IMR-90 (cell line): ENCODE results near the gene KBTBD12. TPM values are rescaled to one million over a fixed set of nuclear protein-coding genes. Genes with fewer than 3 reads are reported as not detected.

Source experiments
- ATAC-seq: fragments of 200-7000 bp; cut with Tn5 transposase; 2 replicates; pipeline ENCODE4 v1.9.1; 2020; ENCODE audit warnings: low read depth, mild to moderate bottlenecking, moderate library complexity
- BruUV-seq: library from RNA; stranded (reverse); fragments of 400-500 nt; replicated peaks from 2 replicates; lab custom pipeline; 2021; lab: Mats Ljungman, UMichigan
- CTCF ChIA-PET: fragments of 300-600 bp; formaldehyde crosslinking; extraction: SDS; loops from one replicate; lab custom pipeline; 2021; ENCODE audit warnings: antibody characterized with exemption; lab: Yijun Ruan, JAX
- POLR2A ChIA-PET: fragments of 300-600 bp; sonication (Branson Sonifier 250); formaldehyde crosslinking; loops from one replicate; lab custom pipeline; 2022; ENCODE audit warnings: antibody characterized with exemption; ENCODE audit not compliant: unreplicated experiment; lab: Charles Lee
- DNase-seq: peaks from one replicate; pipeline ENCODE4 v3.0.0; 2013
- H2AFZ ChIP-seq: replicated peaks from 2 replicates; pipeline ENCODE3; 2013; ENCODE audit warnings: low read length, mild to moderate bottlenecking; ENCODE audit not compliant: poor library complexity
- H2AK5ac ChIP-seq: 2 replicates; pipeline ENCODE4 v1.6.1; 2013; ENCODE audit warnings: low read depth, low read length, inconsistent platforms
- H2AK9ac ChIP-seq: replicated peaks from 2 replicates; pipeline ENCODE3; 2013; ENCODE audit warnings: mild to moderate bottlenecking, low read depth, low read length, moderate library complexity; ENCODE audit not compliant: poor library complexity
- H2BK120ac ChIP-seq: 2 replicates; pipeline ENCODE4 v1.6.1; 2013; ENCODE audit warnings: low read depth, low read length, inconsistent platforms
- H2BK15ac ChIP-seq: 3 replicates; pipeline ENCODE4 v1.6.1; 2013; ENCODE audit warnings: low read depth, low read length, inconsistent platforms
- H2BK20ac ChIP-seq: 2 replicates; pipeline ENCODE4 v1.6.1; 2013; ENCODE audit warnings: low read depth, mild to moderate bottlenecking, inconsistent platforms, low read length, moderate library complexity
- H2BK5ac ChIP-seq: 2 replicates; pipeline ENCODE4 v1.6.1; 2013; ENCODE audit warnings: mild to moderate bottlenecking, low read depth, low read length, inconsistent platforms; ENCODE audit not compliant: poor library complexity, severe bottlenecking
- H3K14ac ChIP-seq: replicated peaks from 2 replicates; pipeline ENCODE4 v1.6.1; 2013; ENCODE audit warnings: low read depth, low read length, inconsistent platforms
- H3K18ac ChIP-seq: 2 replicates; pipeline ENCODE4 v1.6.1; 2013; ENCODE audit warnings: low read depth, low read length, control low read depth
- H3K23ac ChIP-seq: 2 replicates; pipeline ENCODE4 v1.6.1; 2013; ENCODE audit warnings: low read depth, low read length, inconsistent platforms
- H3K27ac ChIP-seq: 2 replicates; pipeline ENCODE4 v1.5.1; 2013; ENCODE audit warnings: mild to moderate bottlenecking, control low read depth, low read length; ENCODE audit not compliant: insufficient read depth
- H3K27me3 ChIP-seq: 2 replicates; pipeline ENCODE4 v1.6.1; 2013; ENCODE audit warnings: low read length; ENCODE audit not compliant: control insufficient read depth, insufficient read depth
- H3K36me3 ChIP-seq: 2 replicates; pipeline ENCODE4 v1.6.1; 2013; ENCODE audit warnings: low read length, mixed read lengths; ENCODE audit not compliant: control insufficient read depth, insufficient read depth
- H3K4ac ChIP-seq: 2 replicates; pipeline ENCODE4 v1.6.1; 2013; ENCODE audit warnings: low read depth, low read length, inconsistent platforms
- H3K4me1 ChIP-seq: 2 replicates; pipeline ENCODE4 v1.6.1; 2013; ENCODE audit warnings: low read length, mixed read lengths; ENCODE audit not compliant: control insufficient read depth, insufficient read depth
- H3K4me2 ChIP-seq: 2 replicates; pipeline ENCODE4 v1.6.1; 2013; ENCODE audit warnings: low read depth, mild to moderate bottlenecking, control low read depth, low read length, moderate library complexity
- H3K4me3 ChIP-seq: 2 replicates; pipeline ENCODE4 v1.5.1; 2013; ENCODE audit warnings: low read depth, mild to moderate bottlenecking, control low read depth, low read length, moderate library complexity; ENCODE audit not compliant: insufficient read depth
- H3K56ac ChIP-seq: 2 replicates; pipeline ENCODE4 v1.6.1; 2013; ENCODE audit warnings: low read length, inconsistent platforms; ENCODE audit not compliant: insufficient read depth; ENCODE audit errors: extremely low read depth
- H3K79me1 ChIP-seq, 2 experiments: 2 replicates each; pipeline ENCODE4 v1.6.1; 2013; ENCODE audit warnings: low read length in 2 of 2, inconsistent platforms in 1 of 2, low read depth in 1 of 2
- H3K9ac ChIP-seq: 2 replicates; pipeline ENCODE4 v1.6.1; 2013; ENCODE audit warnings: low read depth, low read length, control low read depth
- H3K9me1 ChIP-seq: 2 replicates; pipeline ENCODE4 v1.6.1; 2013; ENCODE audit warnings: low read length, inconsistent platforms; ENCODE audit not compliant: insufficient read depth
- H3K9me3 ChIP-seq: 2 replicates; pipeline ENCODE4 v1.6.1; 2013; ENCODE audit warnings: low read length; ENCODE audit not compliant: control insufficient read depth, insufficient read depth
- H4K20me1 ChIP-seq: 2 replicates; pipeline ENCODE4 v1.6.1; 2013; ENCODE audit warnings: low read length, inconsistent platforms; ENCODE audit not compliant: insufficient read depth
- H4K5ac ChIP-seq: 2 replicates; pipeline ENCODE4 v1.6.1; 2013; ENCODE audit warnings: mild to moderate bottlenecking, low read depth, low read length, control low read depth
- H4K8ac ChIP-seq, 2 experiments: 2 replicates each; pipeline ENCODE4 v1.6.1; 2013; ENCODE audit warnings: low read depth in 2 of 2, low read length in 2 of 2, control low read depth in 1 of 2, inconsistent platforms in 1 of 2
- H4K91ac ChIP-seq: 2 replicates; pipeline ENCODE4 v1.6.1; 2013; ENCODE audit warnings: low read depth, low read length, inconsistent platforms; ENCODE audit not compliant: insufficient read depth
- BHLHE40 ChIP-seq: fragments of 150-350 bp; IDR thresholded peaks from 2 replicates; pipeline ENCODE4 v1.6.1; 2016; ENCODE audit warnings: mild to moderate bottlenecking, low read depth, low read length
- CEBPB ChIP-seq: IDR thresholded peaks from 2 replicates; pipeline ENCODE4 v1.6.1; 2012; ENCODE audit warnings: low read depth, low read length, improper control_type of control experiment
- CHD1 ChIP-seq: IDR thresholded peaks from 2 replicates; pipeline ENCODE4 v1.6.1; 2012; ENCODE audit warnings: low read depth, low read length, improper control_type of control experiment
- FOS ChIP-seq: fragments of 150-350 bp; IDR thresholded peaks from 2 replicates; pipeline ENCODE4 v1.6.1; 2016; ENCODE audit warnings: low read depth, low read length
- MAFK ChIP-seq: IDR thresholded peaks from 2 replicates; pipeline ENCODE4 v1.6.1; 2012; ENCODE audit warnings: low read depth, low read length, improper control_type of control experiment
- MAZ ChIP-seq: IDR thresholded peaks from 2 replicates; pipeline ENCODE4 v1.6.1; 2012; ENCODE audit warnings: low read depth, mild to moderate bottlenecking, low read length, improper control_type of control experiment, moderate library complexity, borderline replicate concordance
- MXI1 ChIP-seq: IDR thresholded peaks from 2 replicates; pipeline ENCODE4 v1.6.1; 2012; ENCODE audit warnings: low read depth, mild to moderate bottlenecking, low read length, moderate library complexity, borderline replicate concordance
- NFE2L2 ChIP-seq: fragments of 150-350 bp; IDR thresholded peaks from 2 replicates; pipeline ENCODE4 v1.6.1; 2016; ENCODE audit warnings: low read depth, mild to moderate bottlenecking, low read length
- POLR2A ChIP-seq: IDR thresholded peaks from 2 replicates; pipeline ENCODE4 v1.6.1; 2012; ENCODE audit warnings: mild to moderate bottlenecking, low read depth, low read length
- RAD21 ChIP-seq: IDR thresholded peaks from 2 replicates; pipeline ENCODE4 v1.6.1; 2012; ENCODE audit warnings: low read length, improper control_type of control experiment
- RCOR1 ChIP-seq: IDR thresholded peaks from 2 replicates; pipeline ENCODE4 v1.6.1; 2012; ENCODE audit warnings: mild to moderate bottlenecking, low read length, improper control_type of control experiment; ENCODE audit not compliant: insufficient replicate concordance
- RFX5 ChIP-seq: IDR thresholded peaks from 2 replicates; pipeline ENCODE4 v1.8.0; 2012; ENCODE audit warnings: low read depth, mild to moderate bottlenecking, low read length, moderate library complexity
- SMC3 ChIP-seq: fragments of 150-350 bp; IDR thresholded peaks from 2 replicates; pipeline ENCODE4 v1.6.1; 2016; ENCODE audit warnings: low read depth, mild to moderate bottlenecking, antibody characterized with exemption, low read length, moderate library complexity
- dilution Hi-C: fragments of 300-500 bp; cut with HindIII; formaldehyde crosslinking; loops from one replicate; pipeline ENCODE4 v1.14.3; 2018; ENCODE audit warnings: low sequenced_read_pairs; ENCODE audit not compliant: unreplicated experiment
- in situ Hi-C: fragments of 300-500 bp; cut with MboI; formaldehyde crosslinking; loops from 3 replicates; pipeline ENCODE4 v1.14.3; 2019; ENCODE audit warnings: low sequenced_read_pairs, inconsistent platforms, mixed read lengths
- intact Hi-C: fragments of 100-400 bp; cut with micrococcal nuclease; formaldehyde crosslinking; loops from 2 replicates; pipeline ENCODE4 v1.10.0; 2022
- polyA plus RNA-seq, 3 experiments: library from polyadenylated mRNA; depleted of rRNA; stranded (reverse); fragments of >200 nt; gene quantifications; 2 replicates each; pipeline ENCODE4 v1.2.3, GENCODE V29; 2012; ENCODE audit warnings: low replicate concordance in 1 of 3
- total RNA-seq: library from RNA; depleted of rRNA; stranded (reverse); fragments of >200 nt; gene quantifications from 2 replicates; pipeline ENCODE4 v1.2.3, GENCODE V29; 2012
- TF ChIP-seq, protein P1 (sequence below): fragments of 150-350 bp; IDR thresholded peaks from 2 replicates; pipeline ENCODE4 v1.6.1; 2017; ENCODE audit warnings: mild to moderate bottlenecking, antibody characterized with exemption, low read length, low read depth
- TF ChIP-seq, protein P2 (sequence below): conservative IDR thresholded peaks from 2 replicates; pipeline ENCODE4 v1.5.1; 2012; ENCODE audit warnings: mild to moderate bottlenecking, low read depth, low read length, improper control_type of control experiment
- TF ChIP-seq, protein P3 (sequence below): fragments of 150-350 bp; IDR thresholded peaks from 2 replicates; pipeline ENCODE4 v1.6.1; 2016; ENCODE audit warnings: low read depth, mild to moderate bottlenecking, low read length, moderate library complexity, borderline replicate concordance

Gene KBTBD12
- total and polyA plus RNA-seq, 2 of the 4 experiments (the other 2 are of a cell fraction), result not detected

DNA sequence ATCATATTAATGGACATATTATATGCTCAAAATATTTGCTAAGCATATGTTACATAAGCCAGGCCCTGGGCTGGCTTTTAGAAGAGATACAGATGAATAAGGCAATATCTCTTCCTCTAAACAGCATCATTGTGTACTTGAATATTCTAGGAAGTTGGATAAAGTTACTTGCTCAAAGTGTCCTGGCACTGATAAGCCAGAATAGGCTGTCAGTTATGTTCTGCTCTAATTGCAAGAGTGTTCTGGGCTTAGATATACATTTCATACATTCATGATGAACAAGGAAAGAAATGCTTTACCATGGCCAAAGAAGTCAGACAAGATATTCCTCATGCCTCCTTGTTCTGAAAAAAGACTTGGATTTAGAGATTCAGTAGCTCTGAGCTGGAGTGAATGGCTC lies 40.7 kb downstream of the KBTBD12 start:
- no TSS peak for BruUV-seq
- no peak overlapping the region for H3K18ac ChIP-seq
- 0 out of 2 replicates have a peak, but pooled peaks cover 3% of the 10 kb centered on the region for H3K4me1 ChIP-seq
- H3K14ac ChIP-seq, result no peak overlapping the region
- H2AFZ ChIP-seq, result no peak overlapping the region
- no peak overlapping the region for H2BK5ac ChIP-seq
- no peak overlapping the region for H4K91ac ChIP-seq
- H3K9me1 ChIP-seq, result no peaks in the 10 kb centered on the region
- intact Hi-C loops (no loop called here), dilution Hi-C loops (no loop called here), in situ Hi-C loops (no loop called here)
- H4K5ac ChIP-seq, result no peak overlapping the region
- ATAC-seq (no peak), DNase-seq (no peak)
- no peak overlapping the region for H3K4me2 ChIP-seq
- H3K4ac ChIP-seq, result no peak overlapping the region
- no peak overlapping the region for H2AK9ac ChIP-seq
- H3K23ac ChIP-seq, result no peak overlapping the region
- no peak overlapping the region for H3K56ac ChIP-seq
- no peak overlapping the region for H2BK20ac ChIP-seq
- H3K79me1 ChIP-seq, result no peaks in the 10 kb centered on the region
- no peaks in the 10 kb centered on the region for H4K20me1 ChIP-seq
- POLR2A ChIA-PET, result no interaction called here
- no peak overlapping the region for H2AK5ac ChIP-seq
- no peak overlapping the region for H4K8ac ChIP-seq
- H3K36me3 ChIP-seq, result no peaks in the 10 kb centered on the region
- peaks cover 20% of the 10 kb centered on the region for H3K27me3 ChIP-seq
- CTCF ChIA-PET, result no interaction called here
- H2BK15ac ChIP-seq, result no peak overlapping the region
- H3K9me3 ChIP-seq, result no peaks in the 10 kb centered on the region
- no peak overlapping the region for H2BK120ac ChIP-seq
- H3K4me3 ChIP-seq, result no peak overlapping the region
- no peak overlapping the region for H3K9ac ChIP-seq
- H3K27ac ChIP-seq, result no peak overlapping the region
- no peak for TF ChIP-seq CEBPB
- TF ChIP-seq BHLHE40, result no peak
- TF ChIP-seq, protein P1, sequence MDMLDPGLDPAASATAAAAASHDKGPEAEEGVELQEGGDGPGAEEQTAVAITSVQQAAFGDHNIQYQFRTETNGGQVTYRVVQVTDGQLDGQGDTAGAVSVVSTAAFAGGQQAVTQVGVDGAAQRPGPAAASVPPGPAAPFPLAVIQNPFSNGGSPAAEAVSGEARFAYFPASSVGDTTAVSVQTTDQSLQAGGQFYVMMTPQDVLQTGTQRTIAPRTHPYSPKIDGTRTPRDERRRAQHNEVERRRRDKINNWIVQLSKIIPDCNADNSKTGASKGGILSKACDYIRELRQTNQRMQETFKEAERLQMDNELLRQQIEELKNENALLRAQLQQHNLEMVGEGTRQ, result no peak
- no peak for TF ChIP-seq FOS
- TF ChIP-seq MXI1, result no peak
- TF ChIP-seq POLR2A, result no peak
- TF ChIP-seq RAD21, result no peak
- TF ChIP-seq CHD1, result no peak
- no peak for TF ChIP-seq MAZ
- no peak for TF ChIP-seq SMC3
- no peak for TF ChIP-seq RCOR1
- no peak for TF ChIP-seq NFE2L2
- no peak for TF ChIP-seq MAFK
- TF ChIP-seq, protein P2, sequence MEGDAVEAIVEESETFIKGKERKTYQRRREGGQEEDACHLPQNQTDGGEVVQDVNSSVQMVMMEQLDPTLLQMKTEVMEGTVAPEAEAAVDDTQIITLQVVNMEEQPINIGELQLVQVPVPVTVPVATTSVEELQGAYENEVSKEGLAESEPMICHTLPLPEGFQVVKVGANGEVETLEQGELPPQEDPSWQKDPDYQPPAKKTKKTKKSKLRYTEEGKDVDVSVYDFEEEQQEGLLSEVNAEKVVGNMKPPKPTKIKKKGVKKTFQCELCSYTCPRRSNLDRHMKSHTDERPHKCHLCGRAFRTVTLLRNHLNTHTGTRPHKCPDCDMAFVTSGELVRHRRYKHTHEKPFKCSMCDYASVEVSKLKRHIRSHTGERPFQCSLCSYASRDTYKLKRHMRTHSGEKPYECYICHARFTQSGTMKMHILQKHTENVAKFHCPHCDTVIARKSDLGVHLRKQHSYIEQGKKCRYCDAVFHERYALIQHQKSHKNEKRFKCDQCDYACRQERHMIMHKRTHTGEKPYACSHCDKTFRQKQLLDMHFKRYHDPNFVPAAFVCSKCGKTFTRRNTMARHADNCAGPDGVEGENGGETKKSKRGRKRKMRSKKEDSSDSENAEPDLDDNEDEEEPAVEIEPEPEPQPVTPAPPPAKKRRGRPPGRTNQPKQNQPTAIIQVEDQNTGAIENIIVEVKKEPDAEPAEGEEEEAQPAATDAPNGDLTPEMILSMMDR, result no peak
- TF ChIP-seq, protein P3, sequence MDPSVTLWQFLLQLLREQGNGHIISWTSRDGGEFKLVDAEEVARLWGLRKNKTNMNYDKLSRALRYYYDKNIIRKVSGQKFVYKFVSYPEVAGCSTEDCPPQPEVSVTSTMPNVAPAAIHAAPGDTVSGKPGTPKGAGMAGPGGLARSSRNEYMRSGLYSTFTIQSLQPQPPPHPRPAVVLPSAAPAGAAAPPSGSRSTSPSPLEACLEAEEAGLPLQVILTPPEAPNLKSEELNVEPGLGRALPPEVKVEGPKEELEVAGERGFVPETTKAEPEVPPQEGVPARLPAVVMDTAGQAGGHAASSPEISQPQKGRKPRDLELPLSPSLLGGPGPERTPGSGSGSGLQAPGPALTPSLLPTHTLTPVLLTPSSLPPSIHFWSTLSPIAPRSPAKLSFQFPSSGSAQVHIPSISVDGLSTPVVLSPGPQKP, result no peak
- TF ChIP-seq RFX5, result no peak
